Measurements from ENCODE around the gene STAT5B. TPM values are rescaled to one million over a fixed set of nuclear protein-coding genes. Genes with fewer than 3 reads are reported as not detected.

The STAT5B gene
- total and polyA plus RNA-seq, 9 of the 15 experiments (the other 6 are each of a cell fraction or from before 2014, with no cell fraction given): 20.8 to 176 (median 92.4) TPM

GRCh38 chr17:42268236-42268635 is 8.0 kb downstream of the STAT5B start:
- peak overlapping the region in 1 of 2 experiments; percentile 84; a peak in 2 of 4 replicates for H3K9ac ChIP-seq (ENCODE audit: insufficient read depth in 1 of 2, low read depth in 2 of 2, low read length in 2 of 2)
- ATAC-seq (peak; percentile 52), DNase-seq (ENCODE audit: extremely low read depth in 1 of 4, low spot score in 3 of 4) (no peak), FAIRE-seq (no peak)
- peaks cover 49% of the 10 kb centered on the region for H3K36me3 ChIP-seq (ENCODE audit: control insufficient read depth, insufficient read depth, low read length)
- peaks cover 14 to 21% of the 10 kb centered on the region in 2 experiments for H3K4me1 ChIP-seq (replicated peaks in 1 of 2; ENCODE audit: control insufficient read depth in 2 of 2, insufficient read depth in 2 of 2, low read length in 2 of 2)
- H2AFZ ChIP-seq (ENCODE audit: low read depth, low read length): no peak overlapping the region
- H3K9me3 ChIP-seq (replicated peaks; ENCODE audit: control insufficient read depth, insufficient read depth, low read depth, low read length): no peaks in the 10 kb centered on the region
- no peaks in the 10 kb centered on the region for H3K9me1 ChIP-seq (ENCODE audit: control insufficient read depth, insufficient read depth, low read length)
- ChIA-PET CTCF (ENCODE audit: low intra/inter-chr PET ratio) (no interaction called here), POLR2A (interaction anchor here (0.6 to 5.2 kb wide), 6 partner anchors 9 to 163 kb away, joined by 3 to 41 read pairs (median 6); no protein-coding TSS in a partner anchor)
- in situ Hi-C loops (cut with MboI): no loop called here
- peaks cover 91% of the 10 kb centered on the region for H3K79me2 ChIP-seq (ENCODE audit: control insufficient read depth, insufficient read depth, low read length)
- intact Hi-C loops (cut with micrococcal nuclease): no loop called here
- WGBS (ENCODE audit: insufficient coverage, low coverage, missing lambda C conversion rate): 26% methylated on average over 5 of the region's 5 CpGs
- H3K27me3 ChIP-seq (ENCODE audit: control insufficient read depth in 2 of 2, insufficient read depth in 2 of 2, low read length in 2 of 2): no peaks in the 10 kb centered on the region
- BruUV-seq (replicated peaks): no TSS peak
- H3K27ac ChIP-seq (ENCODE audit: extremely low read depth, low read depth, low read length): peak overlapping the region; percentile 93
- no peaks in the 10 kb centered on the region for H4K20me1 ChIP-seq (replicated peaks; ENCODE audit: control insufficient read depth, insufficient read depth, low read length)
- H3K4me2 ChIP-seq (ENCODE audit: insufficient read depth, low read length): peak overlapping the region; percentile 67
- no peak overlapping the region for H3K4me3 ChIP-seq
- TF ChIP-seq PRMT5 (CRISPR knock-in tag; IDR thresholded peaks at IDR 0.05) (no peak), CREM (IDR thresholded peaks at IDR 0.05; ENCODE audit: low read depth) (no peak), PATZ1 (CRISPR knock-in tag; IDR thresholded peaks at IDR 0.05; ENCODE audit: borderline replicate concordance) (no peak), PHTF2 (CRISPR knock-in tag; IDR thresholded peaks at IDR 0.05) (no peak), MEIS2 (IDR thresholded peaks at IDR 0.05; ENCODE audit: partially characterized antibody) (peak; percentile 45), PML (IDR thresholded peaks at IDR 0.05; ENCODE audit: low read length) (0 out of 2 replicates have a peak, but pooled peaks have one; percentile 8), ZNF318 (IDR thresholded peaks at IDR 0.05; ENCODE audit: borderline replicate concordance in 1 of 2, low read depth in 1 of 2) (no peak), MIER1 (IDR thresholded peaks at IDR 0.05; ENCODE audit: low read depth) (no peak), ARID1B (IDR thresholded peaks at IDR 0.05) (no peak), E2F8 (IDR thresholded peaks at IDR 0.05; ENCODE audit: low read depth, partially characterized antibody) (no peak)

Measured in K562 (cell line).